Breast epithelium (tissue), 4 donors: ENCODE results near the gene ZNF135. TPM values are rescaled to one million over a fixed set of nuclear protein-coding genes. Genes with fewer than 3 reads are reported as not detected.

Source experiments
- DNase-seq, 2 donors: peaks; one replicate each; pipeline ENCODE4 v3.0.0-alpha.2; 2019; ENCODE audit warnings: low spot score in 2 of 2
- H3K27ac ChIP-seq, 2 donors: fragments of 200-600 bp; sonication (generic) in 1 of 2; one replicate each; pipeline ENCODE4 v1.5.1; 2016 to 2019; ENCODE audit warnings: mild to moderate bottlenecking in 1 of 2
- H3K27me3 ChIP-seq, 2 donors: fragments of 200-600 bp; sonication (generic) in 1 of 2; one replicate each; pipeline versions ENCODE4 v1.5.1 to v1.6.0; 2017 to 2019; ENCODE audit warnings: control low read depth in 1 of 2, mild to moderate bottlenecking in 1 of 2
- H3K36me3 ChIP-seq: fragments of 200-600 bp; one replicate; pipeline ENCODE4 v1.5.1; 2019
- H3K4me1 ChIP-seq, 2 donors: fragments of 200-600 bp; sonication (generic); one replicate each; pipeline ENCODE4 v1.5.1; 2016 to 2019; ENCODE audit warnings: control low read depth in 1 of 2
- H3K4me3 ChIP-seq, 3 donors: fragments of 200-600 bp; sonication (generic); 1 replicate in 2 of 3; 2 replicates in 1 of 3; pipeline ENCODE4 v1.5.1; 2016 to 2019; ENCODE audit warnings: mild to moderate bottlenecking in 3 of 3, moderate library complexity in 2 of 3
- H3K9me3 ChIP-seq, 2 donors: fragments of 200-600 bp; sonication (generic) in 1 of 2; one replicate each; pipeline ENCODE4 v1.5.1; 2016 to 2019; ENCODE audit warnings: control low read depth in 1 of 2
- POLR2A ChIP-seq: fragments of 450-650 bp; IDR thresholded peaks from one replicate; pipeline ENCODE4 v1.6.1; 2016; ENCODE audit warnings: antibody characterized with exemption, mild to moderate bottlenecking, moderate library complexity
- POLR2AphosphoS5 ChIP-seq, 3 donors: sonication (generic); formaldehyde crosslinking; IDR thresholded peaks; one replicate each; pipeline ENCODE4 v1.6.1; 2017; ENCODE audit warnings: antibody characterized with exemption in 3 of 3
- intact Hi-C: fragments of 100-400 bp; cut with DNase I; formaldehyde crosslinking; loops from one replicate; pipeline ENCODE4 v1.15.1; 2023; ENCODE audit warnings: low total_unique reads
- total RNA-seq, 3 donors: library from RNA; depleted of rRNA; stranded (reverse); fragments of >200 nt; gene quantifications; one replicate each; pipeline ENCODE4 v1.1.0, GENCODE V29; 2016
- TF ChIP-seq, protein P1 (sequence below), 3 donors: fragments of 450-650 bp; IDR thresholded peaks; one replicate each; pipeline ENCODE4 v1.5.1; 2016 to 2017; ENCODE audit warnings: antibody characterized with exemption in 3 of 3, mild to moderate bottlenecking in 3 of 3, moderate library complexity in 3 of 3

ZNF135 gene
- total RNA-seq = 10 to 100 TPM in 2 of 3 donors, 1 to 10 TPM in 1; 7.5 to 16.2 (median 14.4) TPM

DNA sequence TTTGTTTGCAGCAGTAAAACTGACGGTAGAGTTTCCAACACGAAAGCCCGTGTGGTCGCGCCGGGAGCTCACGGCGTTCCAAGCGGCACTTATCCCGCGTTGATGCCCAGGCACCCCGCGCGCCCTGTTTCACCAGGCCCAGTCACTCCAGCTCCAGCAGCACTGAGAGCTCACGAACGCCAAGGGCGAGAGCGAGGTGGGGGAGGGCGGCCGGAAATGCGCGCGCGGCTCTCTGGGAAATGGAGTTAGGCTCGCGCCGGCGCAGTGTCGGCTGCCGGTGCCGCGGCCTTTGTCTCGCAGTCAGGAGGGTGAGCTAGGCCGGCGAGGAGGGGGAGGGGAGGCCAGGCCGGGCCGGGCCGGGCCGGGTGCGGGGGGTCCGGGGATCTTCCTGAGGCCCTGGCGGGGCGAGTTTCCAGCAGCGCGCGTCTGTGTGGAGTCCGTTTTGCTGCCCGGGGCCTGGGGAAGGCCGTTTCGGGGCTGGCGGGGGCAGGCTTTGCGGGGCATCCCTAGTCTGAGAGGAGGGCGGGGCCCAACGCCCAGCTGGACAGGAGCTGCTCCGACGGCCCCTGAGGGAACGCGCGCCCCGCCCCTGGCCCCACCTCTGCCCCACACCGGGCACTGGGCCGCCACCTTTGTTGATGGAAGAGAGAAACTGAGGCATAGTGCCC is at the start of gene ZNF135:
Gene ZNF135 (plus strand): TSS at position 280 of the 668 bp plus-strand sequence. CDS start 721 bp downstream, outside the sequence.
- Histone ChIP-seq H3K9me3 (peaks cover 26 to 37% of the 10 kb centered on the region in 2 donors), H3K4me1 (no peaks in the 10 kb centered on the region), H3K27me3 (no peaks in the 10 kb centered on the region), H3K36me3 (no peaks in the 10 kb centered on the region), H3K27ac (peak within 1 kb of the TSS; percentile 96 to 99), H3K4me3 (peak within 1 kb of the TSS; percentile 47 to 94 (median 70))
- DNase-seq = peak; percentile 87 to 94
- intact Hi-C loops = no loop called here
- TF ChIP-seq, protein P1, sequence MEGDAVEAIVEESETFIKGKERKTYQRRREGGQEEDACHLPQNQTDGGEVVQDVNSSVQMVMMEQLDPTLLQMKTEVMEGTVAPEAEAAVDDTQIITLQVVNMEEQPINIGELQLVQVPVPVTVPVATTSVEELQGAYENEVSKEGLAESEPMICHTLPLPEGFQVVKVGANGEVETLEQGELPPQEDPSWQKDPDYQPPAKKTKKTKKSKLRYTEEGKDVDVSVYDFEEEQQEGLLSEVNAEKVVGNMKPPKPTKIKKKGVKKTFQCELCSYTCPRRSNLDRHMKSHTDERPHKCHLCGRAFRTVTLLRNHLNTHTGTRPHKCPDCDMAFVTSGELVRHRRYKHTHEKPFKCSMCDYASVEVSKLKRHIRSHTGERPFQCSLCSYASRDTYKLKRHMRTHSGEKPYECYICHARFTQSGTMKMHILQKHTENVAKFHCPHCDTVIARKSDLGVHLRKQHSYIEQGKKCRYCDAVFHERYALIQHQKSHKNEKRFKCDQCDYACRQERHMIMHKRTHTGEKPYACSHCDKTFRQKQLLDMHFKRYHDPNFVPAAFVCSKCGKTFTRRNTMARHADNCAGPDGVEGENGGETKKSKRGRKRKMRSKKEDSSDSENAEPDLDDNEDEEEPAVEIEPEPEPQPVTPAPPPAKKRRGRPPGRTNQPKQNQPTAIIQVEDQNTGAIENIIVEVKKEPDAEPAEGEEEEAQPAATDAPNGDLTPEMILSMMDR (IDR thresholded peaks at IDR 0.05) = no peak
- TF ChIP-seq POLR2AphosphoS5 (IDR thresholded peaks at IDR 0.05) = peak; percentile 12 to 79 (median 43)
- peak; percentile 25 for TF ChIP-seq POLR2A

DNA sequence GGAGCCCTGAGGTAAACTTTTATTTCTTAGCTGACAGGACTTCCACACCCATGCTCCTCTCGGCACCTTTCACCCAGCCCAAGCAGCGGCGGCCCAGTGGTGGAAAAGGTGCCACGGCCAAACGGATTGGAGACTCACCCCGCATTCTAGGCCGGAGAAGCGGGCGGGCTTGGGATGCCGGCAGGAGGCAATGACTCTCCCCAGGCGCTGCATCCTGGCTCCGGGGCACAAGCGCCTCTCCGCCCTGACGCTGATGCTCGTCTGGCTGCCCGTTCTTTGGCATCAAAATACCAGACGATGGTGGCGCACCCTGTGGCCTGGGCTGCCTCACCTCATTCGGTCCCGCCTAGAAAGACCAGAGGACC is 49.8 kb upstream of the ZNF135 start:
- Histone ChIP-seq H3K27me3 (no peaks in the 10 kb centered on the region), H3K27ac (peak overlapping the region; percentile 88 to 96), H3K4me1 (no peaks in the 10 kb centered on the region), H3K36me3 (peaks cover 7% of the 10 kb centered on the region), H3K4me3 (peak overlapping the region; percentile 39 to 79 (median 48)), H3K9me3 (peaks cover 54 to 75% of the 10 kb centered on the region in 2 donors)
- intact Hi-C loops = no loop called here
- no peak for DNase-seq
- TF ChIP-seq POLR2A = no peak
- TF ChIP-seq, protein P1 (IDR thresholded peaks at IDR 0.05) = no peak
- no peak for TF ChIP-seq POLR2AphosphoS5 (IDR thresholded peaks at IDR 0.05)

DNA sequence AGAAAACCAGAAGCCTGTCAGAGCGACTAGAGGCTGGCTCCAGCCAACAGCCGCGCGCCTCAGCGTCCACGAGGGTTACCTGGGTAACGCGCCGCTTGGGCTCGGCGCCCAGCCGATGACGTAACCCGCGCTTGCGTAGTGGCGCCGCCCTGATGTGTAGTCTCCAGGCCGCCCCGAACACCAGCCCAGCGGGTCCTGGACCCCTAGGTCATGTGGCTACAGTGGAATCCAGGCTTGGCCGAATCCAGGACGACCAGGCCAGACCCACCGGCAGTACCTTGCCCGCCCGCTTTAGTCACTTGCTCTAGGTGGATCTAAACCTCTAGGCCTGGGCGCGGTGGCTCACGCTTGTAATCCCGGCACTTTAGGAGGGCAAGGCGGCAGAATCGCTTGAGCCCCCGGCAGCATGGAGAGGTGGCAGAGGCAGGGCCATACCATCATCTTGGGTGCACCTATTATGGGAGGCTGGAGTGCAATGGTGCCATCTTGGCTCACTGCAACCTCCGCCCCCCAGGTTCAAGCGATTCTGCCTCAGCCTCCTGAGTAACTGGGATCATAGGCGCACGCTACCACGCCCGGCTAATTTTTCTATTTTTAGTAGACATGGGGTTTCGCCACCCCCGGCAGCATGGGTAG is 49.3 kb upstream of the ZNF135 start:
- Histone ChIP-seq H3K27ac (peak overlapping the region; percentile 88 to 96), H3K4me1 (no peaks in the 10 kb centered on the region), H3K27me3 (no peaks in the 10 kb centered on the region), H3K9me3 (peaks cover 49 to 71% of the 10 kb centered on the region in 2 donors), H3K36me3 (peaks cover 7% of the 10 kb centered on the region), H3K4me3 (peak overlapping the region; percentile 39 to 79 (median 48))
- DNase-seq = peak; percentile 90 to 93
- TF ChIP-seq POLR2A = peak; percentile 42
- TF ChIP-seq POLR2AphosphoS5 (IDR thresholded peaks at IDR 0.05) = peak; percentile 31 to 84 (median 44)
- TF ChIP-seq, protein P1 (IDR thresholded peaks at IDR 0.05) = peak in 1 of 3 donors; percentile 13
- intact Hi-C loops = no loop called here

DNA sequence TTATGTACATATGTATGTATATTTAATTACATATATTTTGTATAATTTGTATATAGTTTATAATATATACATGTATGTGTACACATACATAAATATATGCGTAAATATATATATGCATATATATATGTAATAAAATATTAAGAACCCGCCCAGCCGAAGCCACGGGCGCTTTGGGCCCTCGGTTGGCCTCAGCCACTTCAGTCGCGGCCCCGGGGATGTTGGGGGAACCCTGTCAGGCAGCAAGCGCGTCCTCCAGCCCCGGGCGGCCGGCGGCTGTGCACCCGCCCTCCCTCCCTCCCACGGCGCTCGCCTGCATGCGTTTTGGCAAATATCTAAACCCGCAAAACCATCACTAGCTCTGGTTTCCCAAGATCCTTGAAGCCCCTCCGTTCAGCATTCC is 48.6 kb upstream of the ZNF135 start:
- TF ChIP-seq POLR2AphosphoS5 (IDR thresholded peaks at IDR 0.05) = no peak
- TF ChIP-seq, protein P1 (IDR thresholded peaks at IDR 0.05) = no peak
- TF ChIP-seq POLR2A = no peak
- intact Hi-C loops = no loop called here
- DNase-seq = no peak
- Histone ChIP-seq H3K36me3 (peaks cover 7% of the 10 kb centered on the region), H3K27ac (peak overlapping the region in 1 of 2 donors; percentile 88), H3K4me1 (no peaks in the 10 kb centered on the region), H3K9me3 (peaks cover 42 to 65% of the 10 kb centered on the region in 2 donors), H3K4me3 (peak overlapping the region in 1 of 3 donors; percentile 79), H3K27me3 (no peaks in the 10 kb centered on the region)

DNA sequence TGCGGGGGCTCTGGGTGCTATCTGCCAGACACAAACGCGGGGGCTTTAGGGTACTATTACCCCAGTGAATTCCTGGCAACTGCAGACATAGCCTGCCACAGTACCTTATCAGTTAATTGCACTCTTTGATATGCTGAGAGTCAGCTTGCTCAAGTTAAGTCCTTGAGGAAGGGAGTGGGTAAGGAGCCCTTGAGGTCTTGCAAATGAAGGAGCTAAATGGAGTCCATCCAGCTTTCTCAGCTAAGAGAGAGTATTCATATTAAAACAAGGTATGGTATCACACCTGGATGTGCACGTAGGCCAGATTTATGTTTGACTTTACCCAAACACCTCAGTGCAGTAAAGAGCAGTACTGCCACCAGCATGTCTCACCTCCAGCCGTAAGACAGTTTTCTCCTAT is 44.9 kb upstream of the ZNF135 start:
- no peak for DNase-seq
- TF ChIP-seq POLR2AphosphoS5 (IDR thresholded peaks at IDR 0.05) = no peak
- TF ChIP-seq, protein P1 (IDR thresholded peaks at IDR 0.05) = no peak
- no peak for TF ChIP-seq POLR2A
- Histone ChIP-seq H3K4me3 (no peak overlapping the region), H3K4me1 (no peaks in the 10 kb centered on the region), H3K36me3 (no peaks in the 10 kb centered on the region), H3K27me3 (no peaks in the 10 kb centered on the region), H3K27ac (no peak overlapping the region), H3K9me3 (peaks cover 12 to 33% of the 10 kb centered on the region in 2 donors)
- intact Hi-C loops = no loop called here
